Lung (tissue), 12 donors: ENCODE results near the gene ANKZF1. TPM values are rescaled to one million over a fixed set of nuclear protein-coding genes. Genes with fewer than 3 reads are reported as not detected.
"Not testable (repeated sequence)": the region's sequence is repeated elsewhere in the genome, so short reads cannot be mapped to it uniquely, and the experiment has no call there.

Experiments
- ATAC-seq: fragments of 200-7000 bp; cut with Tn5 transposase; one replicate; pipeline ENCODE4 v1.9.1; 2020; ENCODE audit warnings: moderate number of reproducible peaks; ENCODE audit not compliant: insufficient read depth, low FRiP score
- DNase-seq, 3 donors: peaks; one replicate each; pipeline ENCODE4 v3.0.0-alpha.2; 2013 to 2017
- H3K27ac ChIP-seq, 2 donors: one replicate each; pipeline ENCODE4 v1.5.1; 2013; ENCODE audit warnings: mild to moderate bottlenecking in 2 of 2, moderate library complexity in 2 of 2, control low read depth in 1 of 2, inconsistent platforms in 1 of 2, low read depth in 1 of 2, low read length in 1 of 2
- H3K27me3 ChIP-seq, 3 donors: one replicate each; pipeline ENCODE4 v1.5.1; 2013; ENCODE audit warnings: low read length in 2 of 3; ENCODE audit not compliant: control insufficient read depth in 3 of 3, insufficient read depth in 3 of 3
- H3K36me3 ChIP-seq, 4 donors: one replicate each; pipeline ENCODE4 v1.5.1; 2013; ENCODE audit warnings: low read length in 4 of 4, mild to moderate bottlenecking in 1 of 4, moderate library complexity in 1 of 4; ENCODE audit not compliant: control insufficient read depth in 4 of 4, insufficient read depth in 4 of 4
- H3K4me1 ChIP-seq, 5 donors: one replicate each; pipeline ENCODE4 v1.5.1; 2013; ENCODE audit warnings: low read length in 5 of 5, mild to moderate bottlenecking in 2 of 5, moderate library complexity in 1 of 5; ENCODE audit not compliant: control insufficient read depth in 5 of 5, insufficient read depth in 5 of 5
- H3K4me3 ChIP-seq: one replicate; pipeline ENCODE4 v1.5.1; 2013; ENCODE audit warnings: mild to moderate bottlenecking, control low read depth, moderate library complexity
- H3K9ac ChIP-seq, 2 donors: one replicate each; pipeline ENCODE4 v1.5.1; 2013; ENCODE audit warnings: low read length in 2 of 2, control low read depth in 1 of 2; ENCODE audit not compliant: insufficient read depth in 1 of 2
- H3K9me3 ChIP-seq, 4 donors: one replicate each; pipeline ENCODE4 v1.5.1; 2013; ENCODE audit warnings: low read length in 3 of 4, mild to moderate bottlenecking in 1 of 4, moderate library complexity in 1 of 4; ENCODE audit not compliant: control insufficient read depth in 4 of 4, insufficient read depth in 3 of 4
- CTCF ChIP-seq: IDR thresholded peaks from 2 replicates; pipeline ENCODE4 v1.5.1; 2012; ENCODE audit warnings: mild to moderate bottlenecking; ENCODE audit errors: control extremely low read depth, extremely low read depth
- WGBS, 2 donors: extraction: QIAGEN DNeasy Blood & Tissue Kit; methylation state at CpG; one replicate each; pipeline ENCODE4 v1.1.7; 2013; 5-methylcytosine and 5-hydroxymethylcytosine counted together
- polyA plus RNA-seq, 2 donors: library from polyadenylated mRNA; stranded (reverse); fragments of 200-250 nt; gene quantifications; one replicate each; pipeline ENCODE4 v1.2.1, GENCODE V29; 2013
- total RNA-seq, 2 donors: library from RNA; depleted of rRNA in 1 of 2; stranded (reverse); fragments of >200 nt in 1 of 2; gene quantifications; one replicate each; pipeline ENCODE4 v1.2.1, GENCODE V29; 2014 to 2021
- donor health status: control.
- donor health status: control.
- donor health status: Bipolar disorder and iron deficiency.
- donor health status: healthy.
- donor health status: DM: yes; HTN: yes; CAD: no.

The ANKZF1 gene
- total and polyA plus RNA-seq, 4 donors, result 22.3 to 101 (median 34.2) TPM

- TF ChIP-seq CTCF, result no peak
- Histone ChIP-seq H3K4me1 (peaks cover 0 to 27% (median 17%) of the 10 kb centered on the region in 5 donors), H3K27me3 (peaks cover 0 to 51% (median 38%) of the 10 kb centered on the region in 3 donors), H3K9me3 (no peaks in the 10 kb centered on the region), H3K9ac (peak overlapping the region in 1 of 2 donors; percentile 10), H3K27ac (peak overlapping the region; percentile 51 to 84), H3K4me3 (peak overlapping the region; percentile 37), H3K36me3 (peaks cover 0 to 7% (median 0%) of the 10 kb centered on the region in 4 donors)
- ATAC-seq, result no peak
- WGBS, 2 donors, result 11 to 19% methylated on average over 12 of the region's 12 CpGs
- no peak for DNase-seq
Measured at GRCh38 chr2:219254590-219255201, 25.1 kb downstream of the ANKZF1 start.

GRCh38 chr2:219258942-219259341 is 29.3 kb downstream of the ANKZF1 start:
- not testable (repeated sequence) for H3K4me1 ChIP-seq, H3K27ac ChIP-seq, DNase-seq, H3K4me3 ChIP-seq, ATAC-seq, H3K36me3 ChIP-seq, H3K9ac ChIP-seq, H3K9me3 ChIP-seq
- WGBS, 2 donors, result 89 to 91% methylated on average over 10 of the region's 10 CpGs
- peaks cover 0 to 32% (median 32%) of the 10 kb centered on the region in 3 donors for H3K27me3 ChIP-seq

- H3K27me3 ChIP-seq, result peaks cover 0 to 13% (median 12%) of the 10 kb centered on the region in 3 donors
- H3K4me1 ChIP-seq, result no peaks in the 10 kb centered on the region
- TF ChIP-seq CTCF, result no peak
- ATAC-seq (no peak), DNase-seq (no peak)
- H3K27ac ChIP-seq, result no peak overlapping the region
- H3K9ac ChIP-seq, result no peak overlapping the region
- 45 to 56% methylated on average over 5 of the region's 5 CpGs for WGBS, 2 donors
- no peaks in the 10 kb centered on the region for H3K36me3 ChIP-seq
- no peaks in the 10 kb centered on the region for H3K9me3 ChIP-seq
- no peak overlapping the region for H3K4me3 ChIP-seq
Measured at GRCh38 chr2:219261024-219261855, 31.6 kb downstream of the ANKZF1 start.

- Histone ChIP-seq H3K27me3 (peaks cover 0 to 3% (median 0%) of the 10 kb centered on the region in 3 donors), H3K9ac (no peak overlapping the region), H3K36me3 (no peaks in the 10 kb centered on the region), H3K4me3 (no peak overlapping the region), H3K9me3 (peaks cover 0 to 2% (median 0%) of the 10 kb centered on the region in 4 donors), H3K27ac (no peak overlapping the region), H3K4me1 (no peaks in the 10 kb centered on the region)
- TF ChIP-seq CTCF, result no peak
- DNase-seq, result no peak
- 76 to 88% methylated on average over 5 of the region's 5 CpGs for WGBS, 2 donors
- no peak for ATAC-seq
Measured at GRCh38 chr2:219266232-219266631, 36.6 kb downstream of the ANKZF1 start.
